ENCODE measurements around the gene SVIL. TPM values are rescaled to one million over a fixed set of nuclear protein-coding genes. Genes with fewer than 3 reads are reported as not detected.

Gene SVIL
- polyA plus RNA-seq, 1 experiment = 5.7 TPM

DNA sequence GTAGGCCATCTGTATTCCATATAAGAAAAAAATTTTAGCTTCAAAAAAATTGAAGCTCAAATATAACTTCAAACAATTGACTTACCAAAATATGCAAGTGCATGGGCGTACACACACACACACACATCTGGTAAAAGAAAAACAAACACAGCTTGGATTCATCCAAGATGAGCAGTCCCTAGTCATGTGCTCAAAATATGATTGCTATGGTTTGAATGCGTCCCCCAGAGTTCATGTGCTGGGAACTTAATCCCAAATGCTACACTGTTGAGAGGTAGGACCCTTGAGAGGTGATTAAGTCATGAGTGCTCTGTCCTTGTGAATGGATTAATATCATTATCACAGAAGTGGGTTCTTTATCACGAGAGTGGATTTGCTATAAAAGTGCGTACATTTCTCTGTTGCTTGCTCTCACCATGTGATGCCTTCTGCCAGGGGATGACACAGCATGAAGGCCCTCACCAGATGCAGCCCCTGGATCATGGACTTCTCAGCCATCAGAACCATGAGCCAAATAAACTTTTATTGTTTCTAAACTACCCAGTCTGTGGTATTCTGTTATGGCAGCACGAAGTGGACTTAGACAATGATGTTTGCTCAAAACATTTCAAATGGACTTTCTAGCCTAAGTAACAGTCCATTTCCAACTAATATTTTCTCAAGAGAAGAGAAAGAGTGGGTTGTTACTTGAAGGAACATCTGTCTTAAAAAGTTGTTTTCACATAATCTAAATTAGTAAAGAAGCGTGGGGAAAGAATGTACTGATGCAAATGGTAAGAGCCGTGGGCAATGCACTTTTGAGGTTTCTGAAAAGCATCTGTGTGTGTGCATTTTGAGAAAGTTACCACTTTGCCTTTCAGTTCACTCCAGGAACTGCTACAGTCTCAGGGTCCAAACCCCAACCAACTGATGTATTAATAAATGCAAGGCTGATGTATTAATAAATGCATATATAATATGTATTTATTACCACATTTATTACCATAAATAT, 15.1 kb upstream of the SVIL start:
- Histone ChIP-seq H3K4me3 (ENCODE audit: low read depth, low read length) (no peak overlapping the region), H3K27me3 (ENCODE audit: control insufficient read depth, insufficient read depth, low read length) (no peaks in the 10 kb centered on the region), H3K36me3 (ENCODE audit: control insufficient read depth, insufficient read depth, low read length) (no peaks in the 10 kb centered on the region)
- no peak for DNase-seq (ENCODE audit: low read depth)
- ChIA-PET POLR2A (no interaction called here), CTCF (interaction anchor here (2.3 kb wide), 1 partner anchor 10 kb away, joined by 5 read pairs; no protein-coding TSS in a partner anchor)
- TF ChIP-seq CTCF (IDR thresholded peaks at IDR 0.05; ENCODE audit: insufficient read depth, low read depth, low read length) = no peak

DNA sequence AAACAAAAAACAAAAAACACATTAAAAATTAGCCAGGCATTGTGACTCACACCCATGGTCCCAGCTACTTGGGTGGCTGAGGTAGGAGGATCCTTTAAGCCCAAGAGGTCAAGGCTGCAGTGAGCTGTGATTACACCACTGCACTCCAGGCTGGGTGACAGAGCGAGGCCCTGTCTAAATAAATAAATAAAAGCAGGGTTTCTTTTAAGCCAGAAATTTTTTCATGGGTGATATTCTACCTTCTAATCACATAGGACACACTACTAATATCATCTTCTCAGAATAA, 14.2 kb upstream of the SVIL start:
- Histone ChIP-seq H3K4me3 (ENCODE audit: low read depth, low read length) (no peak overlapping the region), H3K27me3 (ENCODE audit: control insufficient read depth, insufficient read depth, low read length) (no peaks in the 10 kb centered on the region), H3K36me3 (ENCODE audit: control insufficient read depth, insufficient read depth, low read length) (no peaks in the 10 kb centered on the region)
- POLR2A ChIA-PET = no interaction called here
- CTCF ChIA-PET = interaction anchor here (2.3 kb wide), 1 partner anchor 11 kb away, joined by 5 read pairs; no protein-coding TSS in a partner anchor
- no peak for DNase-seq (ENCODE audit: low read depth)
- no peak for TF ChIP-seq CTCF (IDR thresholded peaks at IDR 0.05; ENCODE audit: insufficient read depth, low read depth, low read length)

GRCh38 chr10:29648114-29648982, 13.6 kb upstream of the SVIL start:
- H3K36me3 ChIP-seq (ENCODE audit: control insufficient read depth, insufficient read depth, low read length) = no peaks in the 10 kb centered on the region
- no peak for DNase-seq (ENCODE audit: low read depth)
- ChIA-PET POLR2A (interaction anchor here (0.6 kb wide), 1 partner anchor 301 kb away, joined by 3 read pairs; no protein-coding TSS in a partner anchor), CTCF (interaction anchor here (2.3 kb wide), 1 partner anchor 12 kb away, joined by 5 read pairs; no protein-coding TSS in a partner anchor)
- TF ChIP-seq CTCF (IDR thresholded peaks at IDR 0.05; ENCODE audit: insufficient read depth, low read depth, low read length) = no peak
- no peaks in the 10 kb centered on the region for H3K27me3 ChIP-seq (ENCODE audit: control insufficient read depth, insufficient read depth, low read length)
- H3K4me3 ChIP-seq (ENCODE audit: low read depth, low read length) = no peak overlapping the region

GRCh38 chr10:29647478-29647877, 12.7 kb upstream of the SVIL start:
- no peak for TF ChIP-seq CTCF (IDR thresholded peaks at IDR 0.05; ENCODE audit: insufficient read depth, low read depth, low read length)
- no peak for DNase-seq (ENCODE audit: low read depth)
- H3K36me3 ChIP-seq (ENCODE audit: control insufficient read depth, insufficient read depth, low read length) = no peaks in the 10 kb centered on the region
- ChIA-PET POLR2A (interaction anchor here (0.6 kb wide), 1 partner anchor 302 kb away, joined by 3 read pairs; no protein-coding TSS in a partner anchor), CTCF (interaction anchor here (0.7 to 2.3 kb wide), 3 partner anchors 10 to 13 kb away, joined by 3 to 5 read pairs (median 3); partner anchors contain the start of gene SVIL)
- no peaks in the 10 kb centered on the region for H3K27me3 ChIP-seq (ENCODE audit: control insufficient read depth, insufficient read depth, low read length)
- H3K4me3 ChIP-seq (ENCODE audit: low read depth, low read length) = no peak overlapping the region

Measured in BJ (cell line).